Left renal pelvis (tissue), 4 donors: Measurements from ENCODE around the gene ATG12. TPM values are rescaled to one million over a fixed set of nuclear protein-coding genes. Genes with fewer than 3 reads are reported as not detected.
"Not testable (repeated sequence)": the region's sequence is repeated elsewhere in the genome, so short reads cannot be mapped to it uniquely, and the experiment has no call there.

Source experiments
- DNase-seq, 4 donors: peaks; one replicate each; pipeline ENCODE4 v3.0.0-alpha.2; 2013; ENCODE audit warnings: low read depth in 4 of 4, low spot score in 3 of 4
- polyA plus RNA-seq, 4 donors: library from polyadenylated mRNA; unstranded; fragments of 120-200 nt; gene quantifications; one replicate each; pipeline ENCODE4 v1.2.1, GENCODE V29; 2013; ENCODE audit not compliant: insufficient read length in 4 of 4

Gene ATG12
- polyA plus RNA-seq, 4 donors = 54.0 to 71.7 (median 58.6) TPM

GRCh38 chr5:115810761-115811160, 30.6 kb downstream of the ATG12 start:
- DNase-seq = no peak

GRCh38 chr5:115809946-115810345, 31.4 kb downstream of the ATG12 start:
- no peak for DNase-seq

GRCh38 chr5:115808066-115808465, 33.3 kb downstream of the ATG12 start:
- not testable (repeated sequence) for DNase-seq

- no peak for DNase-seq
These were observed 33.7 kb downstream of the ATG12 start for GRCh38 chr5:115807654-115808052.

GRCh38 chr5:115806986-115807653, 34.2 kb downstream of the ATG12 start:
- no peak for DNase-seq

- DNase-seq = no peak
These were observed 39.4 kb downstream of the ATG12 start for GRCh38 chr5:115801984-115802383.

GRCh38 chr5:115801152-115801551, 40.2 kb downstream of the ATG12 start:
- DNase-seq = no peak

- no peak for DNase-seq
These were observed 41.3 kb downstream of the ATG12 start for GRCh38 chr5:115800108-115800507.

- no peak for DNase-seq
These were observed 43.1 kb downstream of the ATG12 start for GRCh38 chr5:115798252-115798651.

GRCh38 chr5:115796656-115797055, 44.7 kb downstream of the ATG12 start:
- no peak for DNase-seq

GRCh38 chr5:115795700-115796099, 45.7 kb downstream of the ATG12 start:
- DNase-seq = no peak

- no peak for DNase-seq
These were observed 52.9 kb downstream of the ATG12 start for GRCh38 chr5:115788440-115788839.

- DNase-seq = no peak
These were observed 53.9 kb downstream of the ATG12 start for GRCh38 chr5:115787426-115787825.

- DNase-seq = peak in 1 of 4 donors; percentile 22
These were observed 55.8 kb downstream of the ATG12 start for GRCh38 chr5:115785381-115786065.

GRCh38 chr5:115778417-115778816, 62.9 kb downstream of the ATG12 start:
- DNase-seq = no peak

Other genes starting within 250 kb of the ATG12 start
- gene TICAM2, start 239.1 kb downstream of the ATG12 start, polyA plus RNA-seq = 1 to 10 TPM; 1.7 to 8.0 (median 2.7) TPM
- 100 to 1,000 TPM in 2 of 4 donors, 10 to 100 TPM in 2; 92.3 to 127 (median 102) TPM for gene TMED7, start 215.5 kb downstream of the ATG12 start, polyA plus RNA-seq
- gene CDO1, start 24.9 kb downstream of the ATG12 start, polyA plus RNA-seq = 10 to 100 TPM; 16.2 to 51.3 (median 29.3) TPM
- 100 to 1,000 TPM; 111 to 231 (median 142) TPM for gene AP3S1, start 370 bp upstream of the ATG12 start, polyA plus RNA-seq
- 10 to 100 TPM in 1 of 4 donors, 1 to 10 TPM in 2, under 1 TPM in 1; 0.79 to 13.6 (median 1.1) TPM for gene LVRN, start 120.9 kb upstream of the ATG12 start, polyA plus RNA-seq
- not detected for gene ARL14EPL, start 190.9 kb upstream of the ATG12 start, polyA plus RNA-seq
- gene COMMD10, start 243.5 kb upstream of the ATG12 start, polyA plus RNA-seq = 10 to 100 TPM; 38.4 to 75.5 (median 58.7) TPM